Mammary epithelial cell (primary cell): Measurements from ENCODE around the gene CDH3.

ENCODE experiments used
- EZH2 ChIP-seq: IDR thresholded peaks from 2 replicates; pipeline ENCODE4 v1.6.1; 2012; ENCODE audit warnings: low read length, inconsistent platforms, borderline replicate concordance
- TF ChIP-seq, protein P1 (sequence below), 2 donors: IDR thresholded peaks in 1 of 2; conservative IDR thresholded peaks in 1 of 2; 2 replicates each; pipeline ENCODE4 v1.5.1; 2011 to 2012; ENCODE audit warnings: inconsistent platforms in 2 of 2, low read length in 2 of 2, mild to moderate bottlenecking in 2 of 2, control low read depth in 1 of 2, low read depth in 1 of 2; ENCODE audit not compliant: insufficient read depth in 1 of 2; ENCODE audit errors: extremely low read depth in 1 of 2

DNA sequence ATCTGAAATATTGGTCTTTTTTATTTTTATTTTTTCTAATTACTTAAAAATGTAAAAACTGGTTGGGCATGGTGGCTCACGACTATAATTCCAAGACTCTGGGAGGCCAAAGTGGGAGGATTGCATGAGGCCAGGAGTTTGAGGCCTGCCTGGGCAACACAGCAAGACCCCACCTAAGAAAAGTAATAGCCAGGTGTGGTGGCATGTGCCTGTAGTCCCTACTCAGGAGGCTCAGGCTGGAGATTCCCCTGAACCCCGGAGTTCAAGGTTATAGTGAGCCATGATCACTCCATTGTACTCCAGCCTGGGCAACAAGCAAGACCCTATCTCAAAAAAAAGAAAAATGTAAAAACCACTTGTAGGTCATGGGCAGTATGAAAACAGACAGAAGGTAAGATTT lies 36.8 kb upstream of the CDH3 start:
- TF ChIP-seq, protein P1, sequence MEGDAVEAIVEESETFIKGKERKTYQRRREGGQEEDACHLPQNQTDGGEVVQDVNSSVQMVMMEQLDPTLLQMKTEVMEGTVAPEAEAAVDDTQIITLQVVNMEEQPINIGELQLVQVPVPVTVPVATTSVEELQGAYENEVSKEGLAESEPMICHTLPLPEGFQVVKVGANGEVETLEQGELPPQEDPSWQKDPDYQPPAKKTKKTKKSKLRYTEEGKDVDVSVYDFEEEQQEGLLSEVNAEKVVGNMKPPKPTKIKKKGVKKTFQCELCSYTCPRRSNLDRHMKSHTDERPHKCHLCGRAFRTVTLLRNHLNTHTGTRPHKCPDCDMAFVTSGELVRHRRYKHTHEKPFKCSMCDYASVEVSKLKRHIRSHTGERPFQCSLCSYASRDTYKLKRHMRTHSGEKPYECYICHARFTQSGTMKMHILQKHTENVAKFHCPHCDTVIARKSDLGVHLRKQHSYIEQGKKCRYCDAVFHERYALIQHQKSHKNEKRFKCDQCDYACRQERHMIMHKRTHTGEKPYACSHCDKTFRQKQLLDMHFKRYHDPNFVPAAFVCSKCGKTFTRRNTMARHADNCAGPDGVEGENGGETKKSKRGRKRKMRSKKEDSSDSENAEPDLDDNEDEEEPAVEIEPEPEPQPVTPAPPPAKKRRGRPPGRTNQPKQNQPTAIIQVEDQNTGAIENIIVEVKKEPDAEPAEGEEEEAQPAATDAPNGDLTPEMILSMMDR (conservative IDR thresholded peaks at IDR 0.05 in 1 of 2, IDR thresholded peaks at IDR 0.05 in 1 of 2; ENCODE audit: extremely low read depth in 1 of 2, insufficient read depth in 1 of 2, low read depth in 1 of 2, low read length in 2 of 2), result no peak
- TF ChIP-seq EZH2, result no peak
